Osteoblast (primary cell): ENCODE data around the gene KIAA0232. TPM values are rescaled to one million over a fixed set of nuclear protein-coding genes. Genes with fewer than 3 reads are reported as not detected.
A peak's percentile ranks its signal among the peaks of the same experiment; 100 is the strongest.

Source experiments
- DNase-seq: peaks from one replicate; pipeline ENCODE4 v3.0.0; 2011; ENCODE audit warnings: low spot score, mixed read lengths; ENCODE audit not compliant: insufficient read length; ENCODE audit errors: missing footprints
- H2AFZ ChIP-seq: 2 replicates; pipeline ENCODE4 v1.6.0; 2011; ENCODE audit warnings: mild to moderate bottlenecking, low read length
- H3K27ac ChIP-seq: 2 replicates; pipeline ENCODE4 v1.5.1; 2011; ENCODE audit warnings: mild to moderate bottlenecking, low read depth, low read length, moderate library complexity
- H3K27me3 ChIP-seq: 2 replicates; pipeline ENCODE4 v1.6.0; 2012; ENCODE audit warnings: mild to moderate bottlenecking, control low read depth, inconsistent platforms, low read length, moderate library complexity; ENCODE audit not compliant: insufficient read depth
- H3K36me3 ChIP-seq: 2 replicates; pipeline ENCODE4 v1.5.1; 2011; ENCODE audit warnings: mild to moderate bottlenecking, low read length, control low read depth, moderate library complexity; ENCODE audit not compliant: insufficient read depth
- H3K4me1 ChIP-seq: 2 replicates; pipeline ENCODE4 v1.5.1; 2011; ENCODE audit warnings: mild to moderate bottlenecking, low read length, control low read depth, moderate library complexity; ENCODE audit not compliant: insufficient read depth
- H3K4me2 ChIP-seq: 2 replicates; pipeline ENCODE4 v1.6.0; 2011; ENCODE audit warnings: mild to moderate bottlenecking, low read length; ENCODE audit not compliant: insufficient read depth
- H3K4me3 ChIP-seq: fragments of 200-600 bp; sonication (generic); 3 replicates; pipeline ENCODE4 v1.5.1; 2012; ENCODE audit warnings: mild to moderate bottlenecking, low read length, inconsistent platforms; ENCODE audit not compliant: insufficient read depth
- H3K79me2 ChIP-seq: 2 replicates; pipeline ENCODE4 v1.6.0; 2012; ENCODE audit warnings: mild to moderate bottlenecking, low read length, control low read depth, inconsistent platforms; ENCODE audit not compliant: insufficient read depth
- H3K9me3 ChIP-seq: 2 replicates; pipeline ENCODE4 v1.5.1; 2011; ENCODE audit warnings: low read depth, low read length, control low read depth
- H4K20me1 ChIP-seq: 2 replicates; pipeline ENCODE4 v1.6.0; 2012; ENCODE audit warnings: mild to moderate bottlenecking, low read length, control low read depth; ENCODE audit not compliant: insufficient read depth
- CTCF ChIP-seq: IDR thresholded peaks from 2 replicates; pipeline ENCODE4 v1.5.1; 2011; ENCODE audit warnings: mild to moderate bottlenecking, low read depth, low read length, moderate library complexity; ENCODE audit errors: extremely low read depth
- total RNA-seq: library from RNA; depleted of rRNA; stranded (reverse); fragments of >200 nt; gene quantifications from 2 replicates; pipeline ENCODE4 v1.2.3, GENCODE V29; 2012

KIAA0232 gene
- total RNA-seq, 1 donor = 23.9 TPM

- Histone ChIP-seq H3K4me2 (no peak overlapping the region), H3K79me2 (peaks cover 6% of the 10 kb centered on the region), H3K27ac (no peak overlapping the region), H3K4me1 (peaks cover 10% of the 10 kb centered on the region), H3K9me3 (no peaks in the 10 kb centered on the region), H2AFZ (no peak overlapping the region), H4K20me1 (peaks cover 13% of the 10 kb centered on the region), H3K27me3 (no peaks in the 10 kb centered on the region), H3K4me3 (no peak overlapping the region), H3K36me3 (peaks cover 53% of the 10 kb centered on the region)
- DNase-seq = peak; percentile 42
- no peak for TF ChIP-seq CTCF
Measured at GRCh38 chr4:6874981-6875380, 92.5 kb downstream of the KIAA0232 start.

- no peak for TF ChIP-seq CTCF
- peaks cover 10% of the 10 kb centered on the region for H3K4me1 ChIP-seq
- H2AFZ ChIP-seq = no peak overlapping the region
- H4K20me1 ChIP-seq = peaks cover 13% of the 10 kb centered on the region
- no peak overlapping the region for H3K4me3 ChIP-seq
- H3K4me2 ChIP-seq = no peak overlapping the region
- DNase-seq = peak; percentile 51
- no peak overlapping the region for H3K27ac ChIP-seq
- H3K27me3 ChIP-seq = no peaks in the 10 kb centered on the region
- H3K9me3 ChIP-seq = no peaks in the 10 kb centered on the region
- H3K79me2 ChIP-seq = peaks cover 6% of the 10 kb centered on the region
- H3K36me3 ChIP-seq = peaks cover 56% of the 10 kb centered on the region
Measured at GRCh38 chr4:6875431-6875831, 92.9 kb downstream of the KIAA0232 start.

- Histone ChIP-seq H3K36me3 (peaks cover 66% of the 10 kb centered on the region), H3K4me2 (no peak overlapping the region)
- DNase-seq = peak; percentile 17
Measured at GRCh38 chr4:6876440-6876839, 93.9 kb downstream of the KIAA0232 start.

GRCh38 chr4:6877067-6877466 is 94.5 kb downstream of the KIAA0232 start:
- DNase-seq = no peak
- peaks cover 10% of the 10 kb centered on the region for H3K4me1 ChIP-seq
- H3K27me3 ChIP-seq = no peaks in the 10 kb centered on the region
- peaks cover 6% of the 10 kb centered on the region for H3K79me2 ChIP-seq
- no peaks in the 10 kb centered on the region for H3K9me3 ChIP-seq
- H3K4me2 ChIP-seq = no peak overlapping the region
- no peak overlapping the region for H3K4me3 ChIP-seq
- peaks cover 66% of the 10 kb centered on the region for H3K36me3 ChIP-seq
- TF ChIP-seq CTCF = no peak
- peaks cover 13% of the 10 kb centered on the region for H4K20me1 ChIP-seq
- no peak overlapping the region for H2AFZ ChIP-seq
- H3K27ac ChIP-seq = peak overlapping the region; percentile 41

More at GRCh38 chr4:6876440-6876839, 93.9 kb downstream of the KIAA0232 start:
- H3K9me3 ChIP-seq = no peaks in the 10 kb centered on the region
- H3K79me2 ChIP-seq = peaks cover 6% of the 10 kb centered on the region
- no peaks in the 10 kb centered on the region for H3K27me3 ChIP-seq
- peaks cover 10% of the 10 kb centered on the region for H3K4me1 ChIP-seq
- no peak overlapping the region for H3K4me3 ChIP-seq
- TF ChIP-seq CTCF = no peak
- H2AFZ ChIP-seq = no peak overlapping the region
- H3K27ac ChIP-seq = peak overlapping the region; percentile 41
- H4K20me1 ChIP-seq = peaks cover 13% of the 10 kb centered on the region
